Stimulated activated CD4-positive, alpha-beta T cell treated with anti-CD3 and anti-CD28 coated beads, Interleukin-1b, Interleukin-23, amount 100 ng/mL, for 4 hours (primary cell): ENCODE data around the gene LYRM2.
A peak's percentile ranks its signal among the peaks of the same experiment; 100 is the strongest.

Experiments used
- DNase-seq, 2 donors: peaks; one replicate each; pipeline ENCODE4 v3.0.0-alpha.2; 2020; ENCODE audit warnings: low read depth in 2 of 2

LYRM2 gene

GRCh38 chr6:89638320-89639195, at the start of gene LYRM2:
Gene LYRM2 (minus strand): TSS chr6:89638747. CDS start chr6:89638716, 31 bp downstream.
- peak; percentile 80 to 88 for DNase-seq

DNA sequence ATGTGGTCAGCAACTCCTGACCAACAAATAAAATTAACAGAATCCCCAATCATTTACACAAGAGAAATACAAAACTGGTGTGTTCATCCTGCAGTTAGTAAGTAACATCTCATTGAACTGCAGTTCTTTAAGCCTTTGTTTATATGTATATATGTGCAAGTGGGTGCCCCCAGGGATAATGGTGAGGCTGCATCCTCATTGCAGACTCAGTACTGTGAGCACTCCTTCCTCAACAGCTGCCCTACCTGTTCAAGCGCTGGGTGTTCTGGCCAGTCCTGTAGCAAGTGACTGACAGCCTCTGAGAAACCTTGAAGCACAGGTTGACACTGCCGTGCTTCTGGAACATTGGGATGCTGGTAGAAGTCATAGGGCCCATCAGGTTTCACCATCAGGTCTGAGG, 49.8 kb upstream of the LYRM2 start:
- no peak for DNase-seq

DNA sequence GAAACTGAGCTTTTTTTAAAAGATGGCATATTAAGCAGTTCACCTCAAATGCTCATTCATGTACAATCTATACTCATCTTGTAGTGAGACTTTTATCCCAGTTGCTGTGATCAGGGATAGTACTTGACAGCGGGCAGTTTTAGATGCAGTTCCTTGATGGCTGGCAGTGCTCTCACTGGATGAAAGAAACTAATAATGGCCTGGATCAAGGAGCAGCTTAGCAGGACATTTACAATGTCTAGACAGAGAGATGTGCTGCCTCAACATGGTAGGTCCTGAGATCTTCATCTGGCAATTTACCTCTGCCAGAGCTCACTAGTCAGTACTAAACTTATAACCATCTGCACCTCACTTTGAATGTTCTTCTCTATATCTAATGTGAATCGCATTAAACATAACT, 46.8 kb upstream of the LYRM2 start:
- no peak for DNase-seq

- no peak for DNase-seq
Observed at GRCh38 chr6:89682991-89683390, 44.4 kb upstream of the LYRM2 start.

DNA sequence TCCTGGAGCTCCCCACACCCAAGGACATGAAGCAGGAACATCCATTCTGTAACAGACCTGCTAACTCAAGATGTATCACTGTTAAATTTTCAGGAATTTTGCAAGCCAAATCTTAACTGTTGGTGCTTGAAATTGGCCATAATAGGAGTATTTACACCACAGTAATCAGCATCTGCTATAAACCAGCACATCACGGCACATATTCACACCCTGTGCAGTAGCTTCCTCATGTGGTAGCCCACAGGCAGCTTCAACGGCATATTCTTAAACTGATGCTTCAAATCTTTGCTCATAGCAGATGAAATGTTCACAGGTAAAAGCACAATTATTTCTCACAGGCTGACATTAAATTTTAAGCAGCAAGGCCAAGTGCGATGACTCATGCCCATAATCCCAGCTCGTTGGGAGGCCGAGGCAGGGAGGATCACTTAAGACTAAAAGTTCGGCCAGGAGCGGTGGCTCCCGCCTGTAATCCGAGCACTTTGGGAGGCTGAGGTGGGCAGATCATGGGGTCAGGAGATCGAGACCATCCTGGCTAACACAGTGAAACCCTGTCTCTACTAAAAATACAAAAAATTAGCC, 43.5 kb upstream of the LYRM2 start:
- DNase-seq, result no peak

DNA sequence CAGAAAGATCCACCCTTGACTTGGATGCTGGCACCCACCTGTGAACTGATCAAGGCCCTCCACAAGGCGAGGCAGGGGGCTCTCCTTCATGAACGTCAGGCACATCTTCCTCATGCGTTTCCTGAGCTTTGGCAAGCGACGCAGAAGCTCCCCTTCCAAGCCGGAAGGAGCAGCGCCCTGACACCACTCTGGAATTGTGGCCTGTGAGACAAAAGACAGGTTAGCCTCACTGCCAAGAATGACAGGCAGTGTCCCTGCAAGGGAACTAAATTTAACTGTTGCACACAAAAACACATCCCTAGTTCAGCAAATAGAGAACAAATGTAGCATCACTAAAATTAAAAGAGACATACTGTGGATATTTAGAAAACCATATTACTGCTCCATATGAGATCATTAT, 42.0 kb upstream of the LYRM2 start:
- DNase-seq, result no peak

DNA sequence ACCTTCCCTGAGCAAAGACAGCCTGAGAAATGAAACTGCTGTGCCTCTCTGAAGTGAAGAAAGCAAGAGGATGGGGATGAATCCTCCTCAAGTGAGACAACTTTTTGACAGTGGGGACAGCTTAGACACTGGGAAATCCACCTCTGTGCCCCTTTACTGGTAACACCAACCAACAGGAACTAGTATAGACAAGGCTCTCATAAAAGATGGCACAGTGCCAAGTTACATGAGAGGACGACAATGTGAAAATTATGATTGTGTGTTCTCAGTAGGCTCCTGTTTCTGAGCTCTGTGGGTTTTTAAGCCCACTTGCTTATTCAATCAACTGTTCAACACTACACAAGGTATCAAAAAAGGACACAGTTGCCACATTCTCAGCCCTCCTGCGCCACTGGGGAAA, 41.6 kb upstream of the LYRM2 start:
- no peak for DNase-seq

DNA sequence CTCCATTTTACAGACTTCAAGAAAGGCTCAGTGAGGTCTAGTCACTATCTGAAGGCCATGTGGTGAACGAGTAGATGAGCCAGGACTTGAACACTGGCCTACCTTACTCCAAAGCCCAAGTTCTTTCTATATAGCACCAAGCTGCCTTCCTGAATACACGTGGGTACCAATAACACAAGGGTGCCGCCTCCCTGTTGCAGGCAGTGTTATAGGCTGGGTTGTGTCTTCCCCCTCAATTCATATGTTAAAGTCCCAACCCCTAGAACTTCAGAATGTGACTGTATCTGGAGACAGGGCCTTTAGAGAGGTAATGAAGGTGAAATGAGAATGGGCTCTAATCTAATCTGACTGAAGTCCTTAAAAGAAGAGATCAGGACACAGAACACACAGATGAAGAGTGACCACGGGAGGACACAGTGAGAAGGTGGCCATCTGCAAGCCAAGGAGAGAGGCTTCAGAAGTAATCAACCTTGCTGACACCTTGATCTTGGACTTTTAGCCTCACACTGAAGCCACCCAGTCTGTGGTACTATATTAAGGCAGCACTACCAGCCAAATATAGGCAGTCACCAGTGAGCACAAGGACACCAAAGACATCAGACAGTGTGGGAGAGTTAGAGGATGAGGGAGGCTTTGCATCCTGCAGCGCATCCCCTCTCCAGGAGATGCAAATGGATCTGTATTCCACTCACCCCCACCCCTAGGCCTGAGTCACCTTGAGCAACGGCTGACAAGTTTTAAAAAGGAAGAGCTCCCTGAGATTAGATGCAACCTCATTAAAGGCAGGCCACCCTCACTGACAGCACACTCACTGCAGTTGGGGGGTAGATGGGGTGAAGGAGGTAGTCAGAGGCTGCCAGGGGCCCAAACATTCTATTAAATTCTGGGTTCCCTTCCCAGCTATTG, 40.9 kb upstream of the LYRM2 start:
- no peak for DNase-seq

DNA sequence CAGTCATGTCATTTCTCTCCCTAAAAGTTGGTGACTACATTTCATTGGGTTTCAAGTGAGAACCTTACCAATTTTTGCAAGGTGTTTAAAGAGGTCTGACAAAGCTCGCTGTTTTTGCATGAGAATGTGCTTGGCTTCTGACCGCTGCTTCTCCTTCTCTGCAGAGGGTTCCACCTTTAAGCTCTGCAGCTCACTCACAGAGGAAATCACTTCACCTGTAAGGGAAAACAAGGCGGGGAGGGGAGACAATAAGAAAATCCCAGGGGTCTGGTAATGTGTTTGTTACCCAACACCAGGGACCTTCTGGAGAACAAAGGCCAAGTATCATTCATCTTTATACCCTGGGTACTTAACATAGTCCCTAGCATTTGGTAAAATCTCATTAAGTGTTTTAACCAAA, 40.0 kb upstream of the LYRM2 start:
- DNase-seq, result no peak

GRCh38 chr6:89675949-89676748, 37.6 kb upstream of the LYRM2 start:
- no peak for DNase-seq

DNA sequence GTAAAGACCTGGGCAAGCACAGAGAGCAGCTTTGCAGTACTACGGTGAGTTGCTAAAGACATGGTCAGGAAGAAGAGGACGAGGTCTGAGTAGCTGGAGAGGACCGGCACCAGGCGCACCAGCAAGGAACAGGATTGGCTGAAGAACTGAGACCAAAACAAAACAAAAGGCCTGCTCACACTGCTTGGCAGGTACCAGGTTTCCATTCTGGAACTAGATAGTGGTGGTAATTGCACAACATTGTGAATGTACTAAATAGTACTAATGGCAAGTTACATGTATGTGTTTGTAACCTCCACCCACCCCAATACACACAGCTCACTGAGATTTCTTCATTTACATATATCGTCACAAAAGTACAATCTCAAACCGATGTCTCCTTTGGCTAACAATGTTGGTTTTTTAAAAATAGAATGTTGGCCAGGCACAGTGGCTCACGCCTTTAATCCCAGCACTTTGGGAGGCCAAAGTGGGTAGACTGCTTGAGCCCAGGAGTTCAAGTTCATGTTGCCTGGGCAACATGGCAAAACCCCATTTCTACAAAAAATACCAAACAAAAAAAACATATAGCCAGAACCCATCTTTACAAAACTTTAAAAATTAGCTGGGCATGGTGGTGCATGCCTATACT, 32.5 kb upstream of the LYRM2 start:
- no peak for DNase-seq

DNA sequence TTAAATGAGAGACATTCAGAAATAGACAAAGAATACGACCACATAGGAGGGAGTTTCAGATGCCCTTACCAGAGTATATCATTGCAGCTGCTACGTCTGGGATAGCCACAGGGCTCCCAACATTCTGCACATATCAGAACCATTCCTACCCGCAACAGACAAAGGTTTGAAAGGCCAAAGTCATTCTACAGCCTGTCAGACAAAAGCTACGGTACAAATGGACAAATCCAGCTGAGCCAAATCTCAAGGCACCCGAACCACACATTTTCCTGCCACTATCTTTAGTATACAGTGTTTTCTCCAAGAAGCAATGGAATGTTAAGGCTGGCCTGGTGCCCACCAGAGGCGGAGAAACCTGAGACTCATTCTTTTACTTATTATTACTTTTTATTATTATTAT, 30.5 kb upstream of the LYRM2 start:
- no peak for DNase-seq

- no peak for DNase-seq
Observed at GRCh38 chr6:89667872-89668556, 29.5 kb upstream of the LYRM2 start.

DNA sequence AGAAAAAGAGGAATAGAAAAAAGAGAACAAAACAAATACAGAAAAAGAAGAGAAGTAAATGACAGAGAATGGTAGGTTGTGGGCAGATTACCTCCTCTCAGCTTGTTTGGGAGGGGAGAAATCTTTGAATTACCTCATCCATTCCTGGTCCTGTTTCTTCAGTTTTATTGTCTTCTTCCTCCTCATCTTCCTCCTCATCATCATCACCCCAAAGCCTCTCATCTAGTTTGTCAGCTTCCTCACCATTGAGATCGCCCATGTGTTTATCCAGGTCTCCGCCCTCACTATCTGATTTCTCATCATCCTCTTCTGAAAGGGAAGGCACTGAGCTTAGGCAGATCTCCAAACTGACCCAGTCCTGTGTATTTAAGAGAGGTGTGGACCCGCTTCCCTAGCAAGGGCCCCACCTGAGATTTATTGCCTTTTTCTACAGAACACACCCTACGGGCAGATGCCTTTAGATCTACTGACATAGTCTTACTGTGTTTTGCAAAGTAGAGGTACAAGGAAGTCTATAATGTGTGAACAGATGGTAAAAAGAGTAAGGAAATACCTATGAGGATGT, 24.2 kb upstream of the LYRM2 start:
- DNase-seq, result no peak

DNA sequence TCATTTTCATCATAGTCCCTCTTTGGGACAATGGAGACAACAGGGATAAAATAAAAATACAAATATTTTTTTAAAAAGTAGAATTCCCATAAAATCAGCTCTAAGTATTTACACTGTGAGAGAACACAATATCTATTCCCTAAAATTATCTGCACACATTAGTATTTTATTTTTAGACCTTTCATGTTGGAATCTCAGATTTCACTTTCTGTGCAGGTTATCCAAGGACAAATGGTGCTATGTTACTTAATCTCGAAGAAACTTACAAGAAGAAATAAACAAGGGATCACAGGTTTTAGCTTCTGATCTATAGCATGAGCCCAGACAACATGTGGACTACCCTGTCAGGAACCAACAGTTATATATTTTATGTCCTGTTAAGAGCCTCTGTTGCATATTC, 23.0 kb upstream of the LYRM2 start:
- DNase-seq, result no peak

DNA sequence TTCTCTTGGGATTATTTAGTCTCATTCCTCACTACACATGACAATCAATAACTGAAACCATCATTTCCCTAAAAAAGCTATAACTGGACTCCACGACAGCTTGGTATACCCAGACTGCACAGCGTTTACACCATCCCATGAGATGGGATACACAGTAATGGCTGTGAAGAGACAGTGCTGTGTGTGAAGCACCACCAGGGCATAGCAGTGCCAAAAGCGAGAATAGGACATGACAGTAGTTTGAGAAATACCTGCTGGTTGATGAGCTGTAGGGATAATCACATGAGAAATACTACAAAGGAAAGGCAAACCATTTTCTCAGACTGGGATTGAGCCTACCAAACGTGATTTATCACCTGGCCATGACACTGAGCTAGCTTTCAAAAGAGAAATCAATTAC, 22.4 kb upstream of the LYRM2 start:
- DNase-seq, result no peak

DNA sequence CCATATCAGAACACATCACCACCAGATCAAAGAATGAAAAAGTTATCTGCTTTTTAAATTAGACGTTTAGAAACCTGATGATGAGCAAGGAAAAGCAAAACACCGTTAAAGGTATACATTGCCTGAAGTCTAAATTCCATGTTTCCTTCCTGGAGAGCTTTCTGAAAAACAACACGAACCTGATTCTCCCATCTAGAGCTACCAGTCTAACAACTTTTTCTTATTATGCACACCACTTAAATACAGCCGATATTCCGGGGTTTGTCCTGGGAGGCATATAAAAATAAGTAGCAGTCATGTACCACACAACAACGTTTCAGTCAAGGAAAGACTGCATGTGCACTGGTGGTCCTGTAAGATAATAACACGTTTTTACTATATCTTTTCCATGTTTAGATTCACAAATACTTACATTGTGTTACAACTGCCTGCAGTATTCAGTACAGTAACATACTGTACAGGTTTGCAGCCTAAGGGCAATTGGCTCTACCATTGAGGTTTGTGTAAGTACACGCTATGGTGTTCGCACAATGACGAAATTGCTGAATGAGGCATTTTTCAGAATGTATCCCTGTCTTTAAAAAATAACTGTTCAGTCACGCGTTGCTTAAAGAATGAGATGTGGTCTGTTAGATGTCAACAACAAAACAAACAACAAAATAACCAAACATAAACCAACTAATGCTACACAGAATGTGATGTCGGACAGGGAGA, 19.1 kb upstream of the LYRM2 start:
- no peak for DNase-seq

DNA sequence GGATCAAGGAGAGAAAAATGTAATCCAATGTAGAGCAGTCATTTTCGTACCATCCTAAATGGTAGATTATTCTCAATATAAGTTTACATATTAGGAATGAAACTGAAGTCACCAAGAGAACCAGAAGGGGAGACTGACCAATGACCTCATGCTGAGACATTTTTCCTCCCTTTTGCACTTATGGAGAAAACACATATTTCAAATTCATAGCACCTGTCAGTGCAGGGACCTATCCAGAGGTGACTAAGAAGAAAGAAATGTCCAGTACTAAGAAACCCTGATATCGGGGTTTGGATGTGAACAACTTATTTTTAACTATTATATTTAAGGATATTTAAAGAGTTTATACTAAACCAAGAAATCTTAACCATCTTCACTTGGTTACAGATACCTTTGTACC, 16.6 kb upstream of the LYRM2 start:
- no peak for DNase-seq

DNA sequence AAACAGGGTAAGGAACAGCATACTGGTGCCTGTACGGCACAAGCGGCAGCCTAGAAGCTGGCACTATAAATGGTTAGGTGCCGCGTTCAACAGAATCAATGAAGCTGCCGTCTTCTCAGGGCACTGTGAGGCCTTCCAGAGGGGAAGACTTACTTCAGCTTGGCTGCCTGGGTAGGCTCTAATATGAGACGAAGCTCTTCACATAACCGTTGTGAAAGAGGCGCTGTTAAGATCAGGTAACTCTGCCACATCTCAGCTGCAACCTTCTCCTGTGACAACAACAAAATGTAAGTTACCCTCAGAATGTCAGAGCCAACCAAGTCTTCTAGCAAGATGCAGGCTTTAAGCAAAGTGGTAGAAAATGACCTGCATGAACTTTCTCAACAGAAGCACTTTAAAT, 12.0 kb upstream of the LYRM2 start:
- no peak for DNase-seq

DNA sequence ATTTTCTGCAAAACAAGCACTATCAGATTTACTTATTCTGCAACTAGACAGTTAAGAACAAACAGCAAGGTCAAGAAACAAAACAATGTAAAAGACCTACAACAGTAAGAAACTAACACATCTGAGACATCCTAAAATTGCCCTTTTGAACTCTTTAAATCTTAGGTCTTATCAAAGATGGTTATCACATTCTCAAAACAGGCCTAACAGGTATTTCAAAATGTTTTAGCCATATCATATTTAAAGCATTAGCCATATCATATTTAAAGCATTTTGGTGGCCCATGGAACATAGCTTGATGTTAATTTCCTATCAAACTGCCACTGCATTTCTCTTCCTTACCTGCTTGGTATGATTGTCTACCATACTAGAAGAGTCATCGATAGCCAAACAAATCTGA, 11.1 kb upstream of the LYRM2 start:
- DNase-seq, result no peak
